Right atrium auricular region (tissue), 2 donors: ENCODE data around the gene OVOL1. TPM values are rescaled to one million over a fixed set of nuclear protein-coding genes. Genes with fewer than 3 reads are reported as not detected.

Source experiments
- DNase-seq: peaks from one replicate; pipeline ENCODE4 v3.0.0-alpha.2; 2019; ENCODE audit warnings: low spot score
- H3K27ac ChIP-seq, 2 donors: fragments of 200-600 bp; sonication (generic); 1 replicate in 1 of 2; 2 replicates in 1 of 2; pipeline ENCODE4 v1.5.1; 2016 to 2019
- H3K27me3 ChIP-seq, 2 donors: fragments of 200-600 bp; sonication (generic); one replicate each; pipeline versions ENCODE4 v1.5.1 to v1.6.0; 2017 to 2019
- H3K36me3 ChIP-seq: fragments of 200-600 bp; sonication (generic); one replicate; pipeline ENCODE4 v1.5.1; 2016
- H3K4me1 ChIP-seq, 2 donors: fragments of 200-600 bp; sonication (generic); one replicate each; pipeline versions ENCODE4 v1.5.1 to v1.6.0; 2017 to 2019
- H3K4me3 ChIP-seq, 2 donors: fragments of 200-600 bp; sonication (generic); 1 replicate in 1 of 2; 2 replicates in 1 of 2; pipeline ENCODE4 v1.5.1; 2017 to 2019; ENCODE audit warnings: mild to moderate bottlenecking in 1 of 2, moderate library complexity in 1 of 2
- H3K9me3 ChIP-seq, 2 donors: fragments of 200-600 bp; sonication (generic); one replicate each; pipeline ENCODE4 v1.5.1; 2019
- CTCF ChIP-seq, 2 donors: fragments of 200-600 bp; sonication (generic); IDR thresholded peaks; one replicate each; pipeline ENCODE4 v1.5.1; 2019; ENCODE audit warnings: antibody characterized with exemption in 2 of 2
- total RNA-seq, 2 donors: library from RNA; depleted of rRNA; stranded (reverse); fragments of >200 nt; gene quantifications; one replicate each; pipeline ENCODE4 v1.1.0, GENCODE V29; 2016

The OVOL1 gene
- not detected for total RNA-seq

GRCh38 chr11:65786786-65787636 lies at the start of gene OVOL1:
Gene OVOL1 (plus strand): TSS chr11:65787063. CDS start chr11:65787374, 311 bp downstream.
- Histone ChIP-seq H3K4me3 (peak within 1 kb of the TSS in 1 of 2 donors; percentile 37), H3K27ac (no peak within 1 kb of the TSS), H3K27me3 (peaks cover 6 to 36% of the 10 kb centered on the region in 2 donors), H3K9me3 (no peaks in the 10 kb centered on the region), H3K36me3 (no peaks in the 10 kb centered on the region), H3K4me1 (peaks cover 0 to 24% of the 10 kb centered on the region in 2 donors)
- no peak for DNase-seq
- no peak for TF ChIP-seq CTCF (IDR thresholded peaks at IDR 0.05)

GRCh38 chr11:65739022-65739421 lies 47.8 kb upstream of the OVOL1 start:
- H3K4me3 ChIP-seq, result no peak overlapping the region

GRCh38 chr11:65741185-65741584 lies 45.7 kb upstream of the OVOL1 start:
- no peak for DNase-seq
- H3K4me1 ChIP-seq, result no peaks in the 10 kb centered on the region
- TF ChIP-seq CTCF (IDR thresholded peaks at IDR 0.05), result no peak
- H3K27ac ChIP-seq, result no peak overlapping the region
- no peak overlapping the region for H3K4me3 ChIP-seq
- no peaks in the 10 kb centered on the region for H3K9me3 ChIP-seq
- H3K36me3 ChIP-seq, result no peaks in the 10 kb centered on the region
- no peaks in the 10 kb centered on the region for H3K27me3 ChIP-seq

More at GRCh38 chr11:65739022-65739421, 47.8 kb upstream of the OVOL1 start:
- no peaks in the 10 kb centered on the region for H3K27me3 ChIP-seq
- H3K4me1 ChIP-seq, result no peaks in the 10 kb centered on the region
- no peak for DNase-seq
- no peaks in the 10 kb centered on the region for H3K36me3 ChIP-seq
- no peak overlapping the region for H3K27ac ChIP-seq
- H3K9me3 ChIP-seq, result no peaks in the 10 kb centered on the region
- TF ChIP-seq CTCF (IDR thresholded peaks at IDR 0.05), result no peak

GRCh38 chr11:65742353-65742752 lies 44.5 kb upstream of the OVOL1 start:
- H3K27me3 ChIP-seq, result no peaks in the 10 kb centered on the region
- H3K4me1 ChIP-seq, result no peaks in the 10 kb centered on the region
- no peak overlapping the region for H3K27ac ChIP-seq
- no peaks in the 10 kb centered on the region for H3K36me3 ChIP-seq
- H3K9me3 ChIP-seq, result no peaks in the 10 kb centered on the region
- H3K4me3 ChIP-seq, result no peak overlapping the region
- no peak for DNase-seq
- TF ChIP-seq CTCF (IDR thresholded peaks at IDR 0.05), result no peak

GRCh38 chr11:65743681-65744025 lies 43.2 kb upstream of the OVOL1 start:
- no peak for DNase-seq
- no peak for TF ChIP-seq CTCF (IDR thresholded peaks at IDR 0.05)
- Histone ChIP-seq H3K27ac (no peak overlapping the region), H3K27me3 (no peaks in the 10 kb centered on the region), H3K36me3 (no peaks in the 10 kb centered on the region), H3K9me3 (no peaks in the 10 kb centered on the region), H3K4me1 (no peaks in the 10 kb centered on the region), H3K4me3 (no peak overlapping the region)
